Cortex of kidney (tissue), 1 donor: ENCODE data around the gene SLC16A6.
"Not testable (repeated sequence)": the region's sequence is repeated elsewhere in the genome, so short reads cannot be mapped to it uniquely, and the experiment has no call there.

Experiments used
- DNase-seq: peaks from one replicate; lab custom pipeline; 2025; lab: John Stamatoyannopoulos, UW

SLC16A6 gene

GRCh38 chr17:68247445-68248198 is 43.3 kb downstream of the SLC16A6 start, which contains the start of gene AMZ2:
Gene AMZ2, plus strand, starts transcription at chr17:68248043. Its CDS starts 2,145 bp downstream, at chr17:68250188.
- peak; percentile 94 for DNase-seq

- DNase-seq = no peak
Measured at GRCh38 chr17:68246271-68247028, 44.5 kb downstream of the SLC16A6 start.

GRCh38 chr17:68239632-68240366 is 51.1 kb downstream of the SLC16A6 start:
- no peak for DNase-seq

- DNase-seq = no peak
Measured at GRCh38 chr17:68238871-68239253, 52.1 kb downstream of the SLC16A6 start.

- DNase-seq = no peak
Measured at GRCh38 chr17:68238164-68238870, 52.6 kb downstream of the SLC16A6 start.

GRCh38 chr17:68237369-68238163 is 53.4 kb downstream of the SLC16A6 start:
- DNase-seq = not testable (repeated sequence)

- DNase-seq = not testable (repeated sequence)
Measured at GRCh38 chr17:68235336-68235791, 55.6 kb downstream of the SLC16A6 start.

- DNase-seq = not testable (repeated sequence)
Measured at GRCh38 chr17:68234726-68235335, 56.1 kb downstream of the SLC16A6 start.

- DNase-seq = not testable (repeated sequence)
Measured at GRCh38 chr17:68232741-68233140, 58.2 kb downstream of the SLC16A6 start.

GRCh38 chr17:68231541-68231940 is 59.4 kb downstream of the SLC16A6 start:
- no peak for DNase-seq

- DNase-seq = not testable (repeated sequence)
Measured at GRCh38 chr17:68231131-68231530, 59.8 kb downstream of the SLC16A6 start.

- no peak for DNase-seq
Measured at GRCh38 chr17:68229619-68230018, 61.3 kb downstream of the SLC16A6 start.

- DNase-seq = no peak
Measured at GRCh38 chr17:68228817-68229570, 61.9 kb downstream of the SLC16A6 start.

- not testable (repeated sequence) for DNase-seq
Measured at GRCh38 chr17:68228039-68228680, 62.8 kb downstream of the SLC16A6 start.

GRCh38 chr17:68225055-68225454 is 65.9 kb downstream of the SLC16A6 start:
- not testable (repeated sequence) for DNase-seq

GRCh38 chr17:68222606-68223005 is 68.3 kb downstream of the SLC16A6 start:
- no peak for DNase-seq

GRCh38 chr17:68221786-68222185 is 69.1 kb downstream of the SLC16A6 start:
- no peak for DNase-seq

- DNase-seq = not testable (repeated sequence)
Measured at GRCh38 chr17:68220786-68221185, 70.1 kb downstream of the SLC16A6 start.

- DNase-seq = not testable (repeated sequence)
Measured at GRCh38 chr17:68220186-68220585, 70.7 kb downstream of the SLC16A6 start.
